HEK293 (cell line): ENCODE measurements around the gene C19orf53.
"Not testable (repeated sequence)": the region's sequence is repeated elsewhere in the genome, so short reads cannot be mapped to it uniquely, and the experiment has no call there.

Source experiments
- CTCF ChIA-PET: fragments of 350-600 bp; formaldehyde crosslinking; extraction: SDS; loops from one replicate; lab custom pipeline; 2021; ENCODE audit warnings: antibody characterized with exemption; lab: Yijun Ruan, JAX
- POLR2A ChIA-PET: fragments of 300-600 bp; formaldehyde crosslinking; extraction: SDS; loops from one replicate; lab custom pipeline; 2020; ENCODE audit warnings: antibody characterized with exemption, inconsistent platforms; lab: Yijun Ruan, JAX
- H3K27ac ChIP-seq: fragments of 200-500 bp; sonication (Bioruptor generic); 2 replicates; pipeline ENCODE4 v1.5.1; 2014; ENCODE audit warnings: low read depth, low read length, control low read depth, inconsistent platforms; ENCODE audit errors: extremely low read depth
- H3K36me3 ChIP-seq, 2 experiments: fragments of 200-500 bp in 1 of 2; sonication (Bioruptor generic) in 1 of 2; 1 replicate in 1 of 2; 2 replicates in 1 of 2; pipeline ENCODE4 v1.5.1; 2014 to 2017; ENCODE audit warnings: inconsistent platforms in 2 of 2, low read length in 2 of 2; ENCODE audit not compliant: control insufficient read depth in 2 of 2, insufficient read depth in 1 of 2
- H3K4me1 ChIP-seq: fragments of 200-500 bp; sonication (Bioruptor generic); 2 replicates; pipeline ENCODE4 v1.5.1; 2014; ENCODE audit warnings: mild to moderate bottlenecking, low read length, inconsistent platforms; ENCODE audit not compliant: control insufficient read depth, insufficient read depth
- H3K4me3 ChIP-seq: 2 replicates; pipeline ENCODE4 v1.5.1; 2011; ENCODE audit warnings: low read depth, mild to moderate bottlenecking, control low read depth, low read length, moderate library complexity
- H3K9me3 ChIP-seq: fragments of 200-500 bp; sonication (Bioruptor generic); 2 replicates; pipeline ENCODE4 v1.5.1; 2014; ENCODE audit warnings: low read depth, low read length, inconsistent platforms; ENCODE audit not compliant: control insufficient read depth, insufficient read depth
- AEBP2 ChIP-seq: fragments of 450-650 bp; formaldehyde crosslinking; IDR thresholded peaks from 2 replicates; pipeline ENCODE4 v1.5.1; 2016; ENCODE audit warnings: missing biosample characterization, missing genetic modification characterization, borderline replicate concordance
- BCL11A ChIP-seq: fragments of 450-650 bp; formaldehyde crosslinking; IDR thresholded peaks from 2 replicates; pipeline ENCODE4 v1.5.1; 2016; ENCODE audit warnings: low read depth, missing biosample characterization, missing genetic modification characterization
- GLI4 ChIP-seq: fragments of 450-650 bp; formaldehyde crosslinking; IDR thresholded peaks from 2 replicates; pipeline ENCODE4 v1.5.1; 2016; ENCODE audit warnings: missing biosample characterization, missing genetic modification characterization
- KLF10 ChIP-seq: fragments of 450-650 bp; IDR thresholded peaks from 2 replicates; pipeline ENCODE4 v1.5.1; 2018; ENCODE audit warnings: missing biosample characterization, mild to moderate bottlenecking, missing genetic modification characterization
- PRDM2 ChIP-seq: fragments of 450-650 bp; formaldehyde crosslinking; IDR thresholded peaks from 2 replicates; pipeline ENCODE4 v1.5.1; 2016; ENCODE audit warnings: missing biosample characterization, missing genetic modification characterization, borderline replicate concordance
- SP7 ChIP-seq: fragments of 450-650 bp; formaldehyde crosslinking; IDR thresholded peaks from 2 replicates; pipeline ENCODE4 v1.5.1; 2016; ENCODE audit warnings: missing biosample characterization, missing genetic modification characterization
- ZBTB26 ChIP-seq: fragments of 450-650 bp; formaldehyde crosslinking; optimal IDR thresholded peaks from 2 replicates; pipeline ENCODE3; 2016; ENCODE audit warnings: missing biosample characterization, mild to moderate bottlenecking, missing genetic modification characterization
- ZNF23 ChIP-seq: fragments of 450-650 bp; formaldehyde crosslinking; IDR thresholded peaks from 2 replicates; pipeline ENCODE4 v1.5.1; 2016; ENCODE audit warnings: missing biosample characterization, missing genetic modification characterization, borderline replicate concordance
- ZNF26 ChIP-seq: fragments of 450-650 bp; formaldehyde crosslinking; IDR thresholded peaks from 2 replicates; pipeline ENCODE4 v1.5.1; 2016; ENCODE audit warnings: missing biosample characterization, missing genetic modification characterization
- ZNF350 ChIP-seq: fragments of 450-650 bp; formaldehyde crosslinking; IDR thresholded peaks from 2 replicates; pipeline ENCODE4 v1.5.0; 2017; ENCODE audit warnings: missing biosample characterization, mild to moderate bottlenecking, missing genetic modification characterization
- ZNF391 ChIP-seq: fragments of 450-650 bp; formaldehyde crosslinking; IDR thresholded peaks from 2 replicates; pipeline ENCODE4 v1.5.1; 2016; ENCODE audit warnings: low read depth, missing biosample characterization, missing genetic modification characterization, borderline replicate concordance
- ZNF555 ChIP-seq: fragments of 450-650 bp; formaldehyde crosslinking; conservative IDR thresholded peaks from 2 replicates; pipeline ENCODE4 v1.5.1; 2017; ENCODE audit warnings: missing biosample characterization, mild to moderate bottlenecking, missing genetic modification characterization, inconsistent platforms
- ZNF610 ChIP-seq: fragments of 450-650 bp; formaldehyde crosslinking; IDR thresholded peaks from 2 replicates; pipeline ENCODE4 v1.5.1; 2016; ENCODE audit warnings: missing biosample characterization, missing genetic modification characterization, borderline replicate concordance
- ZSCAN30 ChIP-seq: fragments of 450-650 bp; IDR thresholded peaks from 2 replicates; pipeline ENCODE4 v1.5.1; 2018; ENCODE audit warnings: missing biosample characterization, mild to moderate bottlenecking, missing genetic modification characterization, moderate library complexity
- TF ChIP-seq, protein P1 (sequence below): fragments of 450-650 bp; formaldehyde crosslinking; IDR thresholded peaks from 2 replicates; pipeline ENCODE4 v1.5.1; 2016; ENCODE audit warnings: missing biosample characterization, missing genetic modification characterization
- TF ChIP-seq, protein P2 (sequence below): fragments of 450-650 bp; formaldehyde crosslinking; IDR thresholded peaks from 2 replicates; pipeline ENCODE4 v1.5.1; 2016; ENCODE audit warnings: missing biosample characterization, missing genetic modification characterization
- TF ChIP-seq, protein P3 (sequence below): fragments of 450-650 bp; formaldehyde crosslinking; IDR thresholded peaks from 2 replicates; pipeline ENCODE4; 2016; ENCODE audit warnings: missing biosample characterization, missing genetic modification characterization

The C19orf53 gene

DNA sequence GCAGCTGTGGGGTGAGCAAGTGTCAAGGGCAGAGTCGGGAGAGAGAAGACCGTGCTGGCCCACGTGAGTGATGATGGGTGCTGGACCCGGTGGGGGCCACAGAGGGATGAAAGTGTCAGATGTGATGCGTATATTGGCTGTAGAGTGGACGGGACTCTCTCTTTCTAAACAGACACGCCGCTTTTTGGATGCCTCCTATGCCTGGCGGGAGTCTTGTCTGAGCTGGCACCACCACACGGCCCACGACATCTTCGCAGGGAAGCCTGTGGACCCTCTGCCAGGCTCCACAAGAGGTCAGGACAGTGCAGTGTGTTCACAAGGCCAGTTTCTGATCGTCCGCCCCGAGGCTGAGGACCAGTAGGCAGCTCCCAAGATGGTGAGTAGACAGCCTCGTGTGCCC is 22.8 kb upstream of the C19orf53 start:
- Histone ChIP-seq H3K4me3 (no peak overlapping the region), H3K27ac (no peak overlapping the region)
- no peak for TF ChIP-seq BCL11A (tag by site-specific recombination)
- TF ChIP-seq, protein P1, sequence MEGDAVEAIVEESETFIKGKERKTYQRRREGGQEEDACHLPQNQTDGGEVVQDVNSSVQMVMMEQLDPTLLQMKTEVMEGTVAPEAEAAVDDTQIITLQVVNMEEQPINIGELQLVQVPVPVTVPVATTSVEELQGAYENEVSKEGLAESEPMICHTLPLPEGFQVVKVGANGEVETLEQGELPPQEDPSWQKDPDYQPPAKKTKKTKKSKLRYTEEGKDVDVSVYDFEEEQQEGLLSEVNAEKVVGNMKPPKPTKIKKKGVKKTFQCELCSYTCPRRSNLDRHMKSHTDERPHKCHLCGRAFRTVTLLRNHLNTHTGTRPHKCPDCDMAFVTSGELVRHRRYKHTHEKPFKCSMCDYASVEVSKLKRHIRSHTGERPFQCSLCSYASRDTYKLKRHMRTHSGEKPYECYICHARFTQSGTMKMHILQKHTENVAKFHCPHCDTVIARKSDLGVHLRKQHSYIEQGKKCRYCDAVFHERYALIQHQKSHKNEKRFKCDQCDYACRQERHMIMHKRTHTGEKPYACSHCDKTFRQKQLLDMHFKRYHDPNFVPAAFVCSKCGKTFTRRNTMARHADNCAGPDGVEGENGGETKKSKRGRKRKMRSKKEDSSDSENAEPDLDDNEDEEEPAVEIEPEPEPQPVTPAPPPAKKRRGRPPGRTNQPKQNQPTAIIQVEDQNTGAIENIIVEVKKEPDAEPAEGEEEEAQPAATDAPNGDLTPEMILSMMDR (tag by site-specific recombination): no peak
- TF ChIP-seq ZNF350 (tag by site-specific recombination): no peak
- no peak for TF ChIP-seq SP7
- no peak for TF ChIP-seq GLI4 (tag by site-specific recombination)
- TF ChIP-seq ZNF23 (tag by site-specific recombination): no peak
- TF ChIP-seq ZNF610 (tag by site-specific recombination): no peak
- TF ChIP-seq ZNF26 (tag by site-specific recombination): no peak
- TF ChIP-seq AEBP2 (tag by site-specific recombination): no peak
- TF ChIP-seq ZBTB26: no peak
- TF ChIP-seq, protein P2, sequence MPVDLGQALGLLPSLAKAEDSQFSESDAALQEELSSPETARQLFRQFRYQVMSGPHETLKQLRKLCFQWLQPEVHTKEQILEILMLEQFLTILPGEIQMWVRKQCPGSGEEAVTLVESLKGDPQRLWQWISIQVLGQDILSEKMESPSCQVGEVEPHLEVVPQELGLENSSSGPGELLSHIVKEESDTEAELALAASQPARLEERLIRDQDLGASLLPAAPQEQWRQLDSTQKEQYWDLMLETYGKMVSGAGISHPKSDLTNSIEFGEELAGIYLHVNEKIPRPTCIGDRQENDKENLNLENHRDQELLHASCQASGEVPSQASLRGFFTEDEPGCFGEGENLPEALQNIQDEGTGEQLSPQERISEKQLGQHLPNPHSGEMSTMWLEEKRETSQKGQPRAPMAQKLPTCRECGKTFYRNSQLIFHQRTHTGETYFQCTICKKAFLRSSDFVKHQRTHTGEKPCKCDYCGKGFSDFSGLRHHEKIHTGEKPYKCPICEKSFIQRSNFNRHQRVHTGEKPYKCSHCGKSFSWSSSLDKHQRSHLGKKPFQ: no peak
- no peak for TF ChIP-seq KLF10 (tag by site-specific recombination)
- TF ChIP-seq ZNF555: no peak
- TF ChIP-seq ZSCAN30 (tag by site-specific recombination): no peak
- TF ChIP-seq, protein P3, sequence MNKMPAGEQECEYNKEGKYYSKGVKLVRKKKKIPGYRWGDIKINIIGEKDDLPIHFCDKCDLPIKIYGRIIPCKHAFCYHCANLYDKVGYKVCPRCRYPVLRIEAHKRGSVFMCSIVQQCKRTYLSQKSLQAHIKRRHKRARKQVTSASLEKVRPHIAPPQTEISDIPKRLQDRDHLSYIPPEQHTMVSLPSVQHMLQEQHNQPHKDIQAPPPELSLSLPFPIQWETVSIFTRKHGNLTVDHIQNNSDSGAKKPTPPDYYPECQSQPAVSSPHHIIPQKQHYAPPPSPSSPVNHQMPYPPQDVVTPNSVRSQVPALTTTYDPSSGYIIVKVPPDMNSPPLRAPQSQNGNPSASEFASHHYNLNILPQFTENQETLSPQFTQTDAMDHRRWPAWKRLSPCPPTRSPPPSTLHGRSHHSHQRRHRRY (tag by site-specific recombination): no peak
- TF ChIP-seq ZNF391 (tag by site-specific recombination): no peak
- no peak for TF ChIP-seq PRDM2 (tag by site-specific recombination)
- TF ChIP-seq, all 188 proteins: peak for 0
- POLR2A ChIA-PET: interaction anchor here (0.6 kb wide), 1 partner anchor 84 kb away, joined by 3 read pairs; no protein-coding TSS in a partner anchor
- Histone ChIP-seq H3K9me3 (no peaks in the 10 kb centered on the region), H3K4me1 (no peaks in the 10 kb centered on the region), H3K36me3 (peaks cover 25 to 45% of the 10 kb centered on the region in 2 experiments)
- CTCF ChIA-PET: interaction anchor here (0.6 to 1.2 kb wide), 2 partner anchors 15 to 111 kb away, joined by 4 to 5 read pairs; no protein-coding TSS in a partner anchor

DNA sequence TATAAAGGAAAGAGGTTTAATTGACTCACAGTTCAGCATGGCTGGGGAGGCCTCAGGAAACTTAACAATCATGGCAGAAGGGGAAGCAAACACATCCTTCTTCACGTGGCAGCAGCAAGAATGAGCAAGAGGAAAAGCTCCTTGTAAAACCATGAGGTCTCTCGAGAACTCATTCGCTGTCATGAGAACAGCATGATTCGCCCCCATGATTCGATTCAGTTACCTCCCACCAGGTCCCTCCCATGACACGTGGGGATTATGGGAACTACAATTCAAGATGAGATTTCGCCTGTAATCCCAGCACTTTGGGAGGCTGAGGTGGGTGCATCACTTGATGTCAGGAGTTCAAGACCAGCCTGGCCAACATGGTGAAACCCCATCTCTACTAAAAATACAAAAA is 20.6 kb upstream of the C19orf53 start:
- POLR2A ChIA-PET: interaction anchor here (1.0 kb wide), 1 partner anchor 21 kb away, joined by 3 read pairs; the partner anchor contains the start of gene C19orf53
- CTCF ChIA-PET: not testable (repeated sequence)
- H3K36me3 ChIP-seq: peaks cover 30 to 67% of the 10 kb centered on the region in 2 experiments

More for the DNA sequence above, 20.6 kb upstream of the C19orf53 start:
- not testable (repeated sequence) for H3K27ac ChIP-seq, H3K9me3 ChIP-seq, H3K4me1 ChIP-seq, H3K4me3 ChIP-seq
